ENCODE measurements around the gene ARID4A. TPM values are rescaled to one million over a fixed set of nuclear protein-coding genes. Genes with fewer than 3 reads are reported as not detected.
"Not testable (repeated sequence)": the region's sequence is repeated elsewhere in the genome, so short reads cannot be mapped to it uniquely, and the experiment has no call there.

Gene ARID4A
- total and polyA plus RNA-seq, 9 of the 15 experiments (the other 6 are each of a cell fraction or from before 2014, with no cell fraction given) = 2.4 to 11.5 (median 8.7) TPM

- POLR2A ChIA-PET; BruUV-seq (replicated peaks); ATAC-seq; H3K9ac ChIP-seq (ENCODE audit: insufficient read depth in 1 of 2, low read depth in 2 of 2, low read length in 2 of 2); H3K4me3 ChIP-seq; H2AFZ ChIP-seq (ENCODE audit: low read depth, low read length); intact Hi-C loops (cut with micrococcal nuclease); H3K79me2 ChIP-seq (ENCODE audit: control insufficient read depth, insufficient read depth, low read length); H4K20me1 ChIP-seq (replicated peaks; ENCODE audit: control insufficient read depth, insufficient read depth, low read length); H3K27ac ChIP-seq (ENCODE audit: extremely low read depth, low read depth, low read length); H3K4me2 ChIP-seq (ENCODE audit: insufficient read depth, low read length); FAIRE-seq; in situ Hi-C loops (cut with MboI); H3K4me1 ChIP-seq (replicated peaks in 1 of 2; ENCODE audit: control insufficient read depth in 2 of 2, insufficient read depth in 2 of 2, low read length in 2 of 2); H3K27me3 ChIP-seq (ENCODE audit: control insufficient read depth in 2 of 2, insufficient read depth in 2 of 2, low read length in 2 of 2); DNase-seq (ENCODE audit: extremely low read depth in 1 of 4, low spot score in 3 of 4); H3K9me1 ChIP-seq (ENCODE audit: control insufficient read depth, insufficient read depth, low read length); CTCF ChIA-PET (ENCODE audit: low intra/inter-chr PET ratio); H3K9me3 ChIP-seq (replicated peaks; ENCODE audit: control insufficient read depth, insufficient read depth, low read depth, low read length): not testable (repeated sequence)
- 0 out of 2 replicates have a peak, but pooled peaks have one; percentile 10 for TF ChIP-seq BHLHE40 (IDR thresholded peaks at IDR 0.05; ENCODE audit: low read length)
- peak; percentile 33; the same call in 1 of the 2 replicates for TF ChIP-seq SPI1 (IDR thresholded peaks at IDR 0.05; ENCODE audit: borderline replicate concordance, low read depth, low read length)
- peaks cover 11% of the 10 kb centered on the region; the same call in 2 of the 3 replicates for H3K36me3 ChIP-seq (ENCODE audit: control insufficient read depth, insufficient read depth, low read length)
- 37% methylated on average over 3 of the region's 4 CpGs for WGBS (ENCODE audit: insufficient coverage, low coverage, missing lambda C conversion rate)
These were observed 41.3 kb downstream of the ARID4A start for GRCh38 chr14:58339666-58340065.

- Histone ChIP-seq H3K4me3 (no peak overlapping the region), H3K36me3 (ENCODE audit: control insufficient read depth, insufficient read depth, low read length) (peaks cover 12% of the 10 kb centered on the region; the same call in 2 of the 3 replicates), H4K20me1 (replicated peaks; ENCODE audit: control insufficient read depth, insufficient read depth, low read length) (no peaks in the 10 kb centered on the region), H3K27ac (ENCODE audit: extremely low read depth, low read depth, low read length) (no peak overlapping the region), H3K9ac (ENCODE audit: insufficient read depth in 1 of 2, low read depth in 2 of 2, low read length in 2 of 2) (no peak overlapping the region), H3K79me2 (ENCODE audit: control insufficient read depth, insufficient read depth, low read length) (no peaks in the 10 kb centered on the region), H3K9me3 (replicated peaks; ENCODE audit: control insufficient read depth, insufficient read depth, low read depth, low read length) (no peaks in the 10 kb centered on the region), H2AFZ (ENCODE audit: low read depth, low read length) (no peak overlapping the region), H3K9me1 (ENCODE audit: control insufficient read depth, insufficient read depth, low read length) (no peaks in the 10 kb centered on the region), H3K27me3 (ENCODE audit: control insufficient read depth in 2 of 2, insufficient read depth in 2 of 2, low read length in 2 of 2) (no peaks in the 10 kb centered on the region), H3K4me1 (replicated peaks in 1 of 2; ENCODE audit: control insufficient read depth in 2 of 2, insufficient read depth in 2 of 2, low read length in 2 of 2) (no peaks in the 10 kb centered on the region), H3K4me2 (ENCODE audit: insufficient read depth, low read length) (no peak overlapping the region)
- ChIA-PET POLR2A (no interaction called here), CTCF (ENCODE audit: low intra/inter-chr PET ratio) (no interaction called here)
- intact Hi-C loops (cut with micrococcal nuclease) (no loop called here), in situ Hi-C loops (cut with MboI) (no loop called here)
- WGBS (ENCODE audit: insufficient coverage, low coverage, missing lambda C conversion rate) = 74% methylated on average over 3 of the region's 4 CpGs
- BruUV-seq (replicated peaks) = no TSS peak
- ATAC-seq (no peak), DNase-seq (ENCODE audit: extremely low read depth in 1 of 4, low spot score in 3 of 4) (no peak), FAIRE-seq (no peak)
- no peak for TF ChIP-seq JUNB (CRISPR knock-in tag; conservative IDR thresholded peaks at IDR 0.05)
- TF ChIP-seq, protein P1, sequence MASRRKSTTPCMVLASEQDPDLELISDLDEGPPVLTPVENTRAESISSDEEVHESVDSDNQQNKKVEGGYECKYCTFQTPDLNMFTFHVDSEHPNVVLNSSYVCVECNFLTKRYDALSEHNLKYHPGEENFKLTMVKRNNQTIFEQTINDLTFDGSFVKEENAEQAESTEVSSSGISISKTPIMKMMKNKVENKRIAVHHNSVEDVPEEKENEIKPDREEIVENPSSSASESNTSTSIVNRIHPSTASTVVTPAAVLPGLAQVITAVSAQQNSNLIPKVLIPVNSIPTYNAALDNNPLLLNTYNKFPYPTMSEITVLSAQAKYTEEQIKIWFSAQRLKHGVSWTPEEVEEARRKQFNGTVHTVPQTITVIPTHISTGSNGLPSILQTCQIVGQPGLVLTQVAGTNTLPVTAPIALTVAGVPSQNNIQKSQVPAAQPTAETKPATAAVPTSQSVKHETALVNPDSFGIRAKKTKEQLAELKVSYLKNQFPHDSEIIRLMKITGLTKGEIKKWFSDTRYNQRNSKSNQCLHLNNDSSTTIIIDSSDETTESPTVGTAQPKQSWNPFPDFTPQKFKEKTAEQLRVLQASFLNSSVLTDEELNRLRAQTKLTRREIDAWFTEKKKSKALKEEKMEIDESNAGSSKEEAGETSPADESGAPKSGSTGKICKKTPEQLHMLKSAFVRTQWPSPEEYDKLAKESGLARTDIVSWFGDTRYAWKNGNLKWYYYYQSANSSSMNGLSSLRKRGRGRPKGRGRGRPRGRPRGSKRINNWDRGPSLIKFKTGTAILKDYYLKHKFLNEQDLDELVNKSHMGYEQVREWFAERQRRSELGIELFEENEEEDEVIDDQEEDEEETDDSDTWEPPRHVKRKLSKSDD (conservative IDR thresholded peaks at IDR 0.05; ENCODE audit: low read length) = no peak
- no peak for TF ChIP-seq ZNF436 (CRISPR knock-in tag; IDR thresholded peaks at IDR 0.05)
- TF ChIP-seq ZNF217 (CRISPR knock-in tag; IDR thresholded peaks at IDR 0.05) = no peak
- no peak for TF ChIP-seq PCBP2 (IDR thresholded peaks at IDR 0.05; ENCODE audit: low read depth, low read length, poor library complexity, severe bottlenecking)
- TF ChIP-seq ZNF589 (CRISPR knock-in tag; IDR thresholded peaks at IDR 0.05; ENCODE audit: low read depth) = no peak
- TF ChIP-seq HIVEP1 (CRISPR knock-in tag; IDR thresholded peaks at IDR 0.05) = no peak
- no peak for TF ChIP-seq ZNF146 (CRISPR knock-in tag; IDR thresholded peaks at IDR 0.05; ENCODE audit: unreplicated experiment)
- no peak for TF ChIP-seq ELK3 (CRISPR knock-in tag; IDR thresholded peaks at IDR 0.05)
- no peak for TF ChIP-seq HDAC8 (tag; IDR thresholded peaks at IDR 0.05)
- TF ChIP-seq ZNF12 (CRISPR knock-in tag; IDR thresholded peaks at IDR 0.05) = no peak
These were observed 42.9 kb downstream of the ARID4A start for GRCh38 chr14:58341152-58341748.
